IPS DF 4.7 (cell line): Measurements from ENCODE around the gene HMMR.
"Not testable (repeated sequence)": the region's sequence is repeated elsewhere in the genome, so short reads cannot be mapped to it uniquely, and the experiment has no call there.

ENCODE experiments used
- DNase-seq: peaks from one replicate; pipeline ENCODE4 v3.0.0-alpha.2; 2013; ENCODE audit warnings: low spot score; ENCODE audit errors: extremely low read depth

Gene HMMR, protein sequence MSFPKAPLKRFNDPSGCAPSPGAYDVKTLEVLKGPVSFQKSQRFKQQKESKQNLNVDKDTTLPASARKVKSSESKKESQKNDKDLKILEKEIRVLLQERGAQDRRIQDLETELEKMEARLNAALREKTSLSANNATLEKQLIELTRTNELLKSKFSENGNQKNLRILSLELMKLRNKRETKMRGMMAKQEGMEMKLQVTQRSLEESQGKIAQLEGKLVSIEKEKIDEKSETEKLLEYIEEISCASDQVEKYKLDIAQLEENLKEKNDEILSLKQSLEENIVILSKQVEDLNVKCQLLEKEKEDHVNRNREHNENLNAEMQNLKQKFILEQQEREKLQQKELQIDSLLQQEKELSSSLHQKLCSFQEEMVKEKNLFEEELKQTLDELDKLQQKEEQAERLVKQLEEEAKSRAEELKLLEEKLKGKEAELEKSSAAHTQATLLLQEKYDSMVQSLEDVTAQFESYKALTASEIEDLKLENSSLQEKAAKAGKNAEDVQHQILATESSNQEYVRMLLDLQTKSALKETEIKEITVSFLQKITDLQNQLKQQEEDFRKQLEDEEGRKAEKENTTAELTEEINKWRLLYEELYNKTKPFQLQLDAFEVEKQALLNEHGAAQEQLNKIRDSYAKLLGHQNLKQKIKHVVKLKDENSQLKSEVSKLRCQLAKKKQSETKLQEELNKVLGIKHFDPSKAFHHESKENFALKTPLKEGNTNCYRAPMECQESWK

DNA sequence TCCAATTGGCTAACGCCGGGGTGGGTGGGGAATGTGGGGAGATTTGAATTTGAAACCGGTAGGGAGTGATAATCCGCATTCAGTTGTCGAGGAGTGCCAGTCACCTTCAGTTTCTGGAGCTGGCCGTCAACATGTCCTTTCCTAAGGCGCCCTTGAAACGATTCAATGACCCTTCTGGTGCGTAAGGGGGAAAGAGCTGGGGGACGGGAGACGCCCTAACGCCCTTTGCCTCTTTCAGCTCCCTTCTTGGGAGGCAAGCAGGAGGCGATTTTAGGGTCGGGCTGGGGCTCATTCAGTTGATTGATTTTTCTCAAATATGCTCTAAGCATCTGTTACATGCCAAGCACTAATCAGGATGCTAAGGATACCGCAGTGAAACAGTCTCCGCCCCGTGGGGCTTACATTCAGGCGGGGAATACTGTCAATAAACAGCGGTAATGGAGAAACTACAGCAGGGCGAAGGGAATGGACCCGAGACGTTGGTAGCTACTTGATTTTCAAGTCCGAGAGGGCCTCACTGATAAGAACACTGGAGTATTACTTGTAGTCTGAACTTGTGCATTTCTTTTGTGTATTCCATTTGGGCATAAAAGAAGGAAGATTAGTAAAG lies at the start of gene HMMR:
Gene HMMR (plus strand): TSS at position 71 of the 610 bp plus-strand sequence. CDS start 61 bp downstream, at position 132.
- DNase-seq, result no peak

DNA sequence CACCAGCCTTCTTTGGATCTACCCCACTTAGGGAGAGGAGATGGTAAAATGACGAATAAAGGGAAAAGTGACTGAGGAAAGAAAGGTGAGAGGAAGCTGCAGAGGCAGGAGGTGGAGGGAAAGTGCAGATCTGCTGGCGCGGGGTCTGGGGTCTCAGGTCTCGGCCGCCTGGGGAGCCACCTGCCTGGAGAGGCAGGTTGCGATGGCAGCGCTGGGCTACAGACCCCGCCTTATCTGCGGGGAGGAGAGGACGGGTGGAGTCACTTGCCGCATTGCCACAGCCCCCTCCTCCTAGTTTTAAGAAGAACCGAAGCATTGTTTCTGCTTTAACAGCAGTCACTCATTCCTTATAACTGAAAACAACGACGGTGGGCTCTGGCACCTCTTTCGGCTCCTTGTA lies 44.8 kb upstream of the HMMR start:
- not testable (repeated sequence) for DNase-seq

DNA sequence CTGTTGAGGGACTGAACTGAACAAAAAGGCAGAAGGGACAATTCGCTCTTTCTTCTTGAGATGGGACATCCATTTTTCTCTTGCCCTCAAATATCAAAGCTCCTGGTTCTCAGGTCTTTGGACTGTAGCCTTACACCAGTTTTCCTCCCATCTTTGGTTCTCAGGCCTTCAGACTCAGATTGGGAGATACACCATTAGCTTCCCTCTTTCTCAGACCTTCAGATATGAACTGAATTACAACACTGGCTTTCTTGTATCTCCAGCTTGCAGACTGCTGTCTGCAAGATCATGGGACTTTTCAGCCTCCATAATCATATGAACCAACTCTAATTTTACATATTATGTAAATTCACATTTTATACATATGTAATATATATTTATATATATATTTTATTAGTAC lies 35.6 kb upstream of the HMMR start:
- no peak for DNase-seq

DNA sequence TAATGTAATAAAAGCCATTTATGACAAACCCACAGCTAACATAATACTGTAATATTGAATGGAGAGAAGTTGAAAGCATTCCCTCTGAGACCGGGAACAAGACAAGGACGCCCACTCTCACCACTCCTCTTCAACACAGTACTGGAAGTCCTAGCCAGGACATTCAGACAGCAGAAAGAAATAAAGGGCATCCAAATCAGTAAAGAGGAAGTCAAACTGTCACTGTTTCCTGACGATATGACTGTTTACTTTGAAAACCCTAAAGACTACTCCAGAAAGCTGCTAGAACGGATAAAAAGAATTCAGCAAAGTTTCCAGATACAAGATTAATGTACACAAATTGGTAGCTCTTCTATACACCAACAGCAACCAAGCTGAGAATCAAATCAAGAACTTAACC lies 34.3 kb upstream of the HMMR start:
- not testable (repeated sequence) for DNase-seq

DNA sequence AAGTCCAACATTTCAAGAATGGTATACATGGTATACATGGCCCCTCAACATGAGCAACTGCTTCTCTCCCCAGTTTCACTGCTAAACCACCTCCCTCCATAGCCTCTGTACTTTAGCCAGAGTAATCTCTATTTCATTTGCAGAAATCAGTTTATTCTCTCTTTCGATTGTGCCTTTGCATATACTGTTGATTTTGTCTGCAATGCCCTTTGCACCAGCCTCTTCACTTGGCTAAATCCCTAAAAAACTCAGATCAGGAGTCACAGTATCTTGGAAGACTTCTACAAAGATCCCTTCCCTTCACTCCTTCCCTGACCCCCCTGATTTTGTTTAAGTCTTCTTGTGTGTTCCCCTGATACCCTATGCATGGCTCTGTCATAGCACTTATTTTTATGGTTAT lies 27.9 kb upstream of the HMMR start:
- DNase-seq, result no peak

DNA sequence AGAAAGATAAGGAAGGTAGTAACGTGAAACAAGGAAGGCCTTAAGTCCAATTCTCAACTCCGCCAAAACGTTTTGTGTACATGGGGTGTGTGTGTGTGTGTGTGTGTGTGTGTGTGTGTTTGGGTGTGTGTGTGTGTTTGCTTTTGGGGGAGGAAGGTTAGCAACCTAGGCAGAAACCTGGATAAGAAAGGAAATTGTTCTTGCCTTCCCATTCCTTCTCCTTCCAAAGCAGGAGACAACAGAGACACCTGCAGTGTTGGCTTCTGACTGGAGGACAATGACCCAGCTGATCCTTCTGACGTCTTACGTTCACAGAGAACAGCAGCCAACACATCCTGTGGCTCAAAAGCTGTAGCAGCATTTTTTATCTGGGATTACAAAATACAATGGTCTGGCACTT lies 27.2 kb upstream of the HMMR start:
- DNase-seq, result no peak

DNA sequence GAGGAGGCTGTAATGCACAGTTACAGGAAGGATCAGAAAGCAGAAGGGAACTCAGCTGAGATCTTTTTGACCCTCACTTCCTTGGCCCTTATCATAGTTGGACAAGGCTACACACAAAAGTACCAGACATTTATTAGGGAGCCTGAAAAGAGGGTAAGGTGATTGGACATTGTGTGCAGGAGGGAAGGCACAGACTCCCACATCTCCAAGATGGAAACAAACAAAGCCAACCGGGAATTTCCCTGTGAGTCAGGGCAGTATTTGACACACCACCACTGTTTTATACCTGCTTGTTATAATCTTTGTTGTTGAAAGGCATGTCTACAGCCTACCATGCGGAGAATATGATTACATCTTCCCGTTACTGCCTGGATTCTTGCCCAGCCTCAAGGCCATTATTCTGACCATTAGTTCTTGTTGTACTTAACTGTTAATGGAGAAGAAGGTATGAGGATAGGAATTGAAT lies 26.0 kb upstream of the HMMR start:
- no peak for DNase-seq

DNA sequence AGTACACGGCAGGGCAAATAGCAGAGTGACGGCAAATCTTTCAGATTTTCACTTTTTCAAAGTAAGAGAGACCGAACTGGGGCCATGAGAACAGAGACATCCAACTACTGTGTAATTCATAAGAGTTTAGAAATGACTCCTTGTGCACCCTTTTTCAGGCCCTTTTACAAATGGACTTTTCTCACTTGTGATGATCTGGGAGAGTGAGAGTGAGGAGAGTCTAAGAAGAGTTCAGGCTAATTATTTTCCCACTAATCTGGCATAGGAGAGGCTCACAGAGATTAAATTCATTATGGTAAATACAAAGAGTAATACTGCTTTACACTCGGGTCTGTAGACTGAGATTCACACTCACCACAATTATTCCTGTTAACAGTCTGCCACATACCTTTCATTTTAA lies 23.9 kb upstream of the HMMR start:
- DNase-seq, result no peak

DNA sequence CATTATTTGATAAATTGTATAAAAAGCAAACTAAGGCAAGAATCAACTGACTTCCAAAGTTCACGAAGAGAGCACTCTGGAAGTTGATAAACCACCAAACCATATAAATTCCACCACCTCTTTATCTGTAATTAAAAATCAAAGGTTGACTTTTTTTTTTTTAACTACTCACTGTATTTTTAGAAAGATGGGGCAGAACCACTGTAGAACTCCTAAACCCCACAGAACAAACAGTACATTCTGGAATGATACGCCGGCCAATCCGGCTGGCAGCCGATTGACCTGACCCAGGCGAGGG lies 23.5 kb upstream of the HMMR start:
- DNase-seq, result no peak

DNA sequence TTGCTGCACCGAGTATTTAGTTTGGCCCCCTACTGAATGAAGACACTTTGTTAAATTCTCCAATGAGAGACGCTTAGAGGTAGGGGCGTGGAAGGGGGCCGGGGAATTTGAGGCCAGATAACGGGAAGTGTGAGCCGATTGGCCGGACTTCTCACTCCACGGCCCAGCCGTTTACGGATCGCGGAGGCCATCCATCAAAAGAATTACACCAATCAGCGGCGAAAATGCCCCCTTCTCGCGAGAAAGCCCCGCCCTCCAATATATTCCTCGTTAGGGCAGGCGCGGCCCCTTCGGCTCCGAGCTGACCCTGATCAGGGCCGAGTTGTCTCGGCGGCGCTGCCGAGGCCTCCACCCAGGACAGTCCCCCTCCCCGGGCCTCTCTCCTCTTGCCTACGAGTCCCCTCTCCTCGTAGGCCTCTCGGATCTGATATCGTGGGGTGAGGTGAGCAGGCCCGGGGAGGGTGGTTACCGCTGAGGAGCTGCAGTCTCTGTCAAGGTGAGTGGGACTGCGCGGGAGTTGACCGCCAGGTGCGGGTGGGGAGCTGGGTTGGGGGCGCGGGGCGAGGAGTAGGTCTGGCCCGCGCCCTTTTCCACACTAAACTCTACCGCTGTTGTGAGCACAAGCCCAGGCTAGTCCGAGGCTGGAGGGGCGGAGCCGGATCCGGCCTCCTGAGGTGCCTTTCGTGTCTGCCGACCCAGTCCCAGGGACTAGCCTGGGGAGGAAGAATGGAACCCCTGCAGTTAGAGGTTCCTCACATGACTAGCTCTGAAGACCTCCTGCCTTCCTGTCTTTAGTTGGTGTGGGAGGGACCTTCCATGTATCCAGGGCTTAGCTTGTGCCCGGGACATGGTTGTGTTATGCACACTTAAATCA lies 22.9 kb upstream of the HMMR start, which contains the start of gene CCNG1:
Gene CCNG1 (plus strand): TSS at position 287 of the 874 bp plus-strand sequence. CDS start 1,662 bp downstream, outside the sequence.
- peak; percentile 95 for DNase-seq

DNA sequence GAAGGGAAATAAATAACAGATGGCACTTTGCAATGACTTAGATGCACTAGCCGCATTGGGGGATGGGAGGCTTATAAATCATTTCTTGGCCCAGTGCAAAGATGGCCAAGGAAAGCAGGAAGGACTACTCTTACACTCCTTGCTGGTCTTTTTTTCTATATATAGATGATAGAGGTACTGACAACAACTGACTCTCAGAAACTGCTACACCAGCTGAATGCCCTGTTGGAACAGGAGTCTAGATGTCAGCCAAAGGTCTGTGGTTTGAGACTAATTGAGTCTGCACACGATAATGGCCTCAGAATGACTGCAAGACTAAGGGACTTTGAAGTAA lies 21.4 kb upstream of the HMMR start:
- no peak for DNase-seq

DNA sequence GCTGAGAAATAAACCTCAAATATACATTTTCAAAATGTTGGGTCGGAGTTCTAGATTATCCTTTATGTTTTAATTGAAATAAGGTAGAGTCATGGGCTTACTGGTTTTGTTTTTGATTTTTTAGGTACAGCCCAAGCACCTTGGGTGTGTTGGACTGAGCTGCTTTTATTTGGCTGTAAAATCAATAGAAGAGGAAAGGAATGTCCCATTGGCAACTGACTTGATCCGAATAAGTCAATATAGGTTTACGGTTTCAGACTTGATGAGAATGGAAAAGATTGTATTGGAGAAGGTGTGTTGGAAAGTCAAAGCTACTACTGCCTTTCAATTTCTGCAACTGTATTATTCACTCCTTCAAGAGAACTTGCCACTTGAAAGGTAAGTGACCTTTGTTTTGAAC lies 19.5 kb upstream of the HMMR start:
- DNase-seq, result no peak

DNA sequence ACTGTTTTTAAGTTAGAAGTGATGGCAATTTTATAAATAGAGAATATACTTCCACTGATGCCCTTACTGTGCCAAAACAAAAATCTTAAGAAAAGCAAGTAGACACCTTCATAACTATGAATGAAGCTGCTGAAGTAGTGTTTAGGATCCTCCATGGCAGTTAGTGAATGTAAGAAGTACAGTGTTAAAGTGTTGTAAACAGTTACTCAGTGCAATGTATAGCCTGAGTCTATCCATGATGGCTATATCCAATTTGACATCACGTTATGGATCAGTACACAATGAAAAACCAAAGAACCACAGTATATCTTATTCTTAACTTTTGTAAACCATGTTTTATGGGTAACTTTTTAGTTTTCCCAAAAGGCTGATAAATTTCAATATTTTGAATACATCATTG lies 15.9 kb upstream of the HMMR start:
- no peak for DNase-seq

DNA sequence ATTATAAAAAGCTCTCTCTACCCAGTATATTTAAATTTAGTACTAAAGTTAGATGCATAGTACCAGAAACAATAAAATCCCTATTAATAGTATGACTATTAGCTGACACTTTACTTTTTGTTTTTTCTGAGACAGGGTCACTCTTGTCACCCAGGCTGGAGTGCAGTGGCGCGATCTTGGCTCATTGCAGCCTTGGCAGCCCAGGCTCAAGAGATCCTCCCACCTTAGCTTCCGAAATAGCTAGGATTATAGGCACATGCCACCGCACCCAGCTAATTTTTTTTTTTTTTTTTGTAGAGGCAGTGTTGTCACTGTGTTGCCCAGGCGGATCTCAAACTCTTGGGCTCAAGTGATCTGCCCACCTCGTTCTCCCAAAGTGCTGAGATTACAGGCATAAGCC lies 15.1 kb upstream of the HMMR start:
- DNase-seq, result no peak

DNA sequence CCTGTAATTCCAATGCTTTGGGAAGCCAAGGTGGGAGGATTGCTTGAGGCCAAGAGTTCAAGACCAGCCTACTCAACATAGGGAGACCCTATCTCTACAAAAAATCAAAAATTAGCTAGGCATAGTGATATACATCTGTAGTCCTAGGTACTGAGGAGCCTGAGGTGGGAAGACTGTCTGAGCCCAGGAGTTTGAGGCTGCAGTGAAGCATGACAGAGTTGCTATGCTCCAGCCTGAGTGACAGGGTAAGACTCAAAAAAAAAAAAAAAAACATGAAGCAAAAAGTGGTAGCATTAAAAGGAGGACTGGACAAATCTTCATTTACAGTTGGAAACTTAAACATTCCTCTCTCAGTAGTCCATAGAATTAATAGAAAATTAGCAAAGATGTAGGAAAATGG lies 13.2 kb upstream of the HMMR start:
- DNase-seq, result no peak

DNA sequence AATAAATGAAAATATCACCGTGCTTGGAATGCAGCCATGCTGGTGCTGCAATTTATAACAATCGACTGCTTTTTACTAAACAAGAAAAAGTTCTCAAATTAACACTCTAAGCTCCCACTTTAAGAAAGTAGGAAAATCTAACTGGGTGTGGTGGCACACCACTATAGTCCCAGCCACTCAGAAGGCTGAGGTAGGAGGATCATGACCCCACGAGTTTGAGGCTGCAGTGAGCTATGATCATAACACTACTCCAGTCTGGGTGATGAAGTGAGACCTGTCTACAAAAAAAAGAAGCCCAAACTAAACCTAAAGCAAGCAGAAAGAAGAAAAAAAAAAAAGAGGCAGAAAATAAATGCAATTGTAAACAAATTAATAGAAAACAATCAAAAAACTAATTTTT lies 12.6 kb upstream of the HMMR start:
- DNase-seq, result no peak

DNA sequence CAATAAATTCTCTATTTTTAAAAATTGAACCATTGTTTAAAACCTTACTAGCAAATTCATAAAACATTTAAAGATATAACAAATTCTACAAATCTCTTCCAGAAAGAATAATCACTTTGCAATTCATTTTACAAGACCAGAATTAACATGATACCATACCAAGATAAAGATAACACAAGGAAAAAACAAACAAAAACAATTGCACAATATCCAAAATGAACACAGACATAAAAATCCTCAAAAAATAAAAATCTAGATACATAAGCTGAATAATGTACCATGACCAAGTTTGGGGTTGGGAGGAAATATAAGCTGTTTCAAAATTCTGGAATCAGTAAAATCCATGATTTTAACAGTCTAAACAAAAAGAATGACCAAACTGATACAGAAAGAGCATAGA lies 11.9 kb upstream of the HMMR start:
- DNase-seq, result no peak

DNA sequence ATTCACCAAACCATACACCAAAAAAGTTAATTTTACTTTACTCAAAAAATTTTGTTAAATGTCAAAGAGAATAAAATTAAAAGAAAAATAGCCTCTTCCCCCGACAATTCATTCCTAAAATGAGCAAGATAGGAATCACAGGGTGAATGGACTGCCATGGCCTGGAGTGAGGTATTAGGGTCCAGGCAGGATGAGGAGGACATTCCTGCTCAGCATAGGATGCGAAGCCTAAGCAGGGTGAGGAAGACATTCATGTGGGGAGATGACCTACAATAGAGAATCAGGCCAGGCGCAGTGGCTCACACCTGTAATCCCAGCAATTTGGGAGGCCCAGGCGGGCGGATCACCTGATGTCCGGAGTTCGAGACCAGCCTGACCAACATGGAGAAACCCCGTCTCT lies 8.9 kb upstream of the HMMR start:
- no peak for DNase-seq

DNA sequence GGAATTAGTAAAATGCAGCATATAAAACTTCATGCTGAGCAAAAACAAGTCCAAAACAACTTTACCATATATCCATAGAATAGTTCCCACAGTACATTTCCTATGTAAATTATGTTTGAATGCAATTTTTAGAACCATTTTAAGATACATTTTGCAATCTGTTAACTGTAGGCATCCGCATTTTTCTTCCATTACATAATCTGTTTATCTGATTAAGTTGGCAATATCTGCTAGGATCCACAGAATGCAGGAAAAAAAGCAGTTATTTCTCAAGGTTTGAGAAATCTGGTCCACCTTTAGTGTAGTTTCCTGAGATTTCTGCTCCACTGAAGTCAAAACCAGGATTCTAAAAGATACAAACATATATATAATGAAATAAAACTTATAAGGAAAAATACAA lies 6.7 kb upstream of the HMMR start:
- no peak for DNase-seq

DNA sequence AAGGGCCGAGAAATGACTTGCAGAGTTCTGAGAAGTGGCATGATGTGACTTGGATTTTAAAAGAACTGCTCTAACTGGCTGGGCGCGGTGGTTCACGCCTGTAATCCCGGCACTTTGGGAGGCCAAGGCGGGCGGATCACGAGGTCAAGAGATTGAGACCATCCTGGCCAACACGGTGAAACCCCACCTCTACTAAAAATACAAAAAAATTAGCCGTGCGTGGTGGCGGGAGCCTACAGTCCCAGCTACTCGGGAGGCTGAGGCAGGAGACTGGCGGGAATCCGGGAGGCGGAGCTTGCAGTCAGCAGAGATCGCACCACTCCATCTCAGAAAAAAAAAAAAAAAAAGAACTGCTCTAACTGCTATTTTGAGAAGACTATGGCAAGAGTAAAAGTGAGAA lies 5.0 kb upstream of the HMMR start:
- DNase-seq, result not testable (repeated sequence)

DNA sequence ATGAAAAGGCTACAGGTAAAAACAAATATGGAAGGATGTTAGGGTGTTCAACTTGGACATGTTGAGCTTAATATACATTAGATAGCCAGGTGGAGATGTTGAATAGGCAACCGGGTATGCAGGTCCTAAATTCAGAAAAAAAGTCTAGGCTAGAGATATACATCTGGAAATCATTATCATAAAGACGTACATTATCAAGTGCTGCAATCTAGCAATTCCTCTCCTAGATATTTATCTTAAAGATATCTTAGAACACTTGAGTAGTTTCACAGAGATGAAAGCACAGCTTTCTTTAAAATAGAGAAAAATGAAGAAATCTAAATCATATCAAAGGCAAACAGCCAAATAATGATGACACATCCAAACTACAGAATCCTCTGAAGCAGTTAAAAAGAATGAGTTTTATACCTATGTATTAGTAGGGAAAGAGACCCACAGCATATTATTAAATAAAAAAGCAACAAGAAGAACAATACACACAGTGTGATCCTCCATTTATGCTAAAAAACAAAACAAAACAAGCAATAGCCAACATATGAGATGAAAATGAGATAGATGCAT lies 4.3 kb upstream of the HMMR start:
- no peak for DNase-seq
